T-helper 17 cell (primary cell): ENCODE measurements around the gene CRYGB. TPM values are rescaled to one million over a fixed set of nuclear protein-coding genes. Genes with fewer than 3 reads are reported as not detected.
A peak's percentile ranks its signal among the peaks of the same experiment; 100 is the strongest.

Source experiments
- ATAC-seq: fragments of 150-1000 bp; cut with Tn5 transposase; 2 replicates; pipeline ENCODE4 v1.10.0; 2021; ENCODE audit warnings: mild to moderate bottlenecking, moderate library complexity
- DNase-seq, 3 donors: peaks; one replicate each; pipeline versions ENCODE4 v3.0.0 to v3.0.0-alpha.2; 2020 to 2021
- H3K9me3 ChIP-seq: one replicate; pipeline ENCODE4 v1.7.0; 2013; ENCODE audit warnings: low read length, mild to moderate bottlenecking; ENCODE audit not compliant: control insufficient read depth, poor library complexity, severe bottlenecking
- H3K27ac Mint-ChIP-seq: one replicate; pipeline ENCODE4 v1.8.0; 2022; ENCODE audit warnings: mild to moderate bottlenecking, moderate library complexity, mixed read lengths
- H3K27me3 Mint-ChIP-seq: one replicate; pipeline ENCODE4 v1.8.0; 2022; ENCODE audit warnings: mixed read lengths
- H3K36me3 Mint-ChIP-seq: one replicate; pipeline ENCODE4 v1.8.0; 2022; ENCODE audit warnings: low read depth, mixed read lengths
- H3K4me1 Mint-ChIP-seq: one replicate; pipeline ENCODE4 v1.8.0; 2022; ENCODE audit warnings: mild to moderate bottlenecking, mixed read lengths
- H3K4me3 Mint-ChIP-seq: one replicate; pipeline ENCODE4 v1.8.0; 2022; ENCODE audit warnings: mild to moderate bottlenecking, moderate library complexity, mixed read lengths
- total RNA-seq, 4 donors: library from RNA in 2 of 4; stranded (reverse) in 2 of 4; gene quantifications; one replicate each; pipeline ENCODE4 v1.2.3 and lab custom pipeline; 2022 to 2026

The CRYGB gene, protein sequence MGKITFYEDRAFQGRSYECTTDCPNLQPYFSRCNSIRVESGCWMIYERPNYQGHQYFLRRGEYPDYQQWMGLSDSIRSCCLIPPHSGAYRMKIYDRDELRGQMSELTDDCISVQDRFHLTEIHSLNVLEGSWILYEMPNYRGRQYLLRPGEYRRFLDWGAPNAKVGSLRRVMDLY
- total RNA-seq (not detected), total RNA-seq (lab: John Stamatoyannopoulos, UW) (0 reads per million in 2 donors)

DNA sequence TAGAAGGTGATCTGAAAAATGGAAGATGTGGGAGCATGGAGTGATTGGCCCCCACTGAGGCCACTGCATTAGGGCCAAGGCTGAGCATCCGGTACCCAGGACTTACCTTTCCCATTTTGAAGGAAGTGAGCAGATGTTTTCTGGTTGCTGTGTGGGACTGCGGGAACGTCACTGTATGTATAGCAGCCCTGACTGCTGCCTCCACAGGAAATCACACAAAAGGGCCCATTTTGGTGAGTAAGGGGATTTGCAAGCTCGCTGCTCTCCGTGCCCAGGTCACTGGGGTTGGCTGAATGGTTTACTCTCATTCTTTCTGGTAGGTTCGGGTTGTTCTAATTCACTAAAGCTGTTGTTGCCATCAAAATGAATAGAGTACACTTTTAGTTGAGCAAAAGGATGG is at the start of gene CRYGB:
Gene CRYGB (minus strand): TSS at position 153 of the 400 bp plus-strand sequence. CDS start 38 bp downstream, at position 115.
- peaks cover 21% of the 10 kb centered on the region for H3K27me3 Mint-ChIP-seq
- no peak within 1 kb of the TSS for H3K27ac Mint-ChIP-seq
- H3K4me3 Mint-ChIP-seq = no peak within 1 kb of the TSS
- ATAC-seq = no peak
- no peaks in the 10 kb centered on the region for H3K9me3 ChIP-seq
- H3K36me3 Mint-ChIP-seq = no peaks in the 10 kb centered on the region
- no peak for DNase-seq
- peaks cover 3% of the 10 kb centered on the region for H3K4me1 Mint-ChIP-seq

- Mint-ChIP-seq H3K27ac (no peak overlapping the region), H3K36me3 (no peaks in the 10 kb centered on the region), H3K4me3 (no peak overlapping the region), H3K27me3 (peaks cover 7% of the 10 kb centered on the region), H3K4me1 (no peaks in the 10 kb centered on the region)
- ATAC-seq (no peak), DNase-seq (no peak)
- H3K9me3 ChIP-seq = no peaks in the 10 kb centered on the region
These were observed 49.6 kb upstream of the CRYGB start for GRCh38 chr2:208195531-208195930.

DNA sequence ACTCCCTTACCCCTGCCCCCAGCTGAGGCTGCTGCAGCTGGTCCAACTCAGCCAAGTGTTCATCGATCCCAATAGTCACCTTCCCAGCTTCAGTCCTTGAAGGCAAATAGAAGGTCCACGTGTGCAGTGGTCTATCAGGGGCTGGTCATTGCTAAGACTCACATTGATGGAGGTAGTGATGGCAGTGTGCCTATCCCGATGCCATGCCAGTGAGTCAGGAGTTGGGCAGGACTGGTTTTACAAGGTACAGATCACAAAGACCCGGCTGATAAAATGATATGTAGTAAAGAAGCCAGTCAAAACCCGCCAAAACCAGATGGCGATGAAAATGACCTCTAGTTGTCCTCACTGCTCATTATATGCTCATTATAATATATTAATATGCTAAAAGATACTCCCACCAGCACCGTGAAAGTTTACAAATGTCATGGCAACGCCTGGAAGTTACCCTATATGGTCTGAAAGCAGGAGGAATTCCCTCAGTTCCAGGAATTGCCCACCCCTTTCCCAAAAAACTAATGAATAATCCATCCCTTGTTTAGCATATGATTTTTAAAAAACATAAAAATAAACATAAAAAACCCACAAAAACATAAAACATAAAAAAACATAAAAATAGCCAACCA is 46.8 kb upstream of the CRYGB start:
- peaks cover 6% of the 10 kb centered on the region for H3K27me3 Mint-ChIP-seq
- H3K27ac Mint-ChIP-seq = no peak overlapping the region
- H3K9me3 ChIP-seq = no peaks in the 10 kb centered on the region
- H3K4me3 Mint-ChIP-seq = no peak overlapping the region
- no peak for ATAC-seq
- DNase-seq = no peak
- H3K36me3 Mint-ChIP-seq = no peaks in the 10 kb centered on the region
- H3K4me1 Mint-ChIP-seq = peaks cover 2% of the 10 kb centered on the region

- no peak within 1 kb of the TSS for H3K4me3 Mint-ChIP-seq
- no peaks in the 10 kb centered on the region for H3K36me3 Mint-ChIP-seq
- H3K9me3 ChIP-seq = no peaks in the 10 kb centered on the region
- H3K27me3 Mint-ChIP-seq = peaks cover 12% of the 10 kb centered on the region
- peaks cover 2% of the 10 kb centered on the region for H3K4me1 Mint-ChIP-seq
- DNase-seq = no peak
- H3K27ac Mint-ChIP-seq = no peak within 1 kb of the TSS
- ATAC-seq = no peak
These were observed 44.0 kb upstream of the CRYGB start, which contains the start of gene C2orf80 for GRCh38 chr2:208189810-208190503. Gene C2orf80 (minus strand): TSS chr2:208190030. CDS start chr2:208186986, 3,044 bp downstream.

GRCh38 chr2:208189069-208189809 is 43.3 kb upstream of the CRYGB start:
- Mint-ChIP-seq H3K4me3 (no peak overlapping the region), H3K27me3 (peaks cover 19% of the 10 kb centered on the region), H3K36me3 (no peaks in the 10 kb centered on the region), H3K4me1 (peaks cover 2% of the 10 kb centered on the region), H3K27ac (no peak overlapping the region)
- ATAC-seq (no peak), DNase-seq (no peak)
- no peaks in the 10 kb centered on the region for H3K9me3 ChIP-seq

GRCh38 chr2:208186893-208187292 is 40.9 kb upstream of the CRYGB start:
- peaks cover 2% of the 10 kb centered on the region for H3K4me1 Mint-ChIP-seq
- no peak for ATAC-seq
- peaks cover 36% of the 10 kb centered on the region for H3K27me3 Mint-ChIP-seq
- no peak overlapping the region for H3K4me3 Mint-ChIP-seq
- H3K27ac Mint-ChIP-seq = peak overlapping the region; percentile 32
- H3K9me3 ChIP-seq = no peaks in the 10 kb centered on the region
- H3K36me3 Mint-ChIP-seq = no peaks in the 10 kb centered on the region
- no peak for DNase-seq

GRCh38 chr2:208186465-208186864 is 40.5 kb upstream of the CRYGB start:
- DNase-seq = no peak
- Mint-ChIP-seq H3K36me3 (no peaks in the 10 kb centered on the region), H3K27ac (peak overlapping the region; percentile 32), H3K4me1 (peaks cover 2% of the 10 kb centered on the region), H3K27me3 (peaks cover 36% of the 10 kb centered on the region), H3K4me3 (no peak overlapping the region)
- H3K9me3 ChIP-seq = no peaks in the 10 kb centered on the region
- no peak for ATAC-seq

- H3K9me3 ChIP-seq = no peaks in the 10 kb centered on the region
- Mint-ChIP-seq H3K36me3 (no peaks in the 10 kb centered on the region), H3K27ac (no peak overlapping the region), H3K27me3 (peaks cover 40% of the 10 kb centered on the region), H3K4me3 (no peak overlapping the region), H3K4me1 (peaks cover 5% of the 10 kb centered on the region)
- ATAC-seq (no peak), DNase-seq (no peak)
These were observed 38.2 kb upstream of the CRYGB start for GRCh38 chr2:208183972-208184705.

GRCh38 chr2:208183526-208183925 is 37.6 kb upstream of the CRYGB start:
- H3K36me3 Mint-ChIP-seq = no peaks in the 10 kb centered on the region
- peaks cover 3% of the 10 kb centered on the region for H3K4me1 Mint-ChIP-seq
- H3K9me3 ChIP-seq = no peaks in the 10 kb centered on the region
- H3K4me3 Mint-ChIP-seq = no peak overlapping the region
- no peak overlapping the region for H3K27ac Mint-ChIP-seq
- ATAC-seq (no peak), DNase-seq (no peak)
- peaks cover 41% of the 10 kb centered on the region for H3K27me3 Mint-ChIP-seq

DNA sequence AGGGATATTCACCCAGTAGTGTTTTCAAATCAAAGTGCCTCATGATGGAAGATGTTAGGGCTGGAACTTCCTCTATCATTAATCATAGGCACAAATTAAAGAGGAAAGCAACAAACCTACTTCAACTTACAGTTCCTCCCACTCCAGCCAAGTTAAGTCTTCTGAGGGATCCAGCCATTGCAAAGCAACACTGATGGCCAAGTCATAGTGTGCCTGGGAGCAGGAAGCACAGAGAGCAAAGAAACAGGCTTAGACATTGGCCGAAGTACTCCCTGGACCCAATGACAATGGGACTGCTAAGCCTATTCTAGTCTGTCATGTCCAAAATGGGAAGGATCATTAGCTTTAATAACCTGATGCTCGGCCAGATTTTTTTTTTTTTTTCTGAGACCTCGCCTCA is 36.9 kb upstream of the CRYGB start:
- Mint-ChIP-seq H3K27me3 (peaks cover 41% of the 10 kb centered on the region), H3K4me1 (peaks cover 3% of the 10 kb centered on the region), H3K36me3 (no peaks in the 10 kb centered on the region), H3K4me3 (no peak overlapping the region), H3K27ac (no peak overlapping the region)
- ATAC-seq = no peak
- no peak for DNase-seq
- no peaks in the 10 kb centered on the region for H3K9me3 ChIP-seq

DNA sequence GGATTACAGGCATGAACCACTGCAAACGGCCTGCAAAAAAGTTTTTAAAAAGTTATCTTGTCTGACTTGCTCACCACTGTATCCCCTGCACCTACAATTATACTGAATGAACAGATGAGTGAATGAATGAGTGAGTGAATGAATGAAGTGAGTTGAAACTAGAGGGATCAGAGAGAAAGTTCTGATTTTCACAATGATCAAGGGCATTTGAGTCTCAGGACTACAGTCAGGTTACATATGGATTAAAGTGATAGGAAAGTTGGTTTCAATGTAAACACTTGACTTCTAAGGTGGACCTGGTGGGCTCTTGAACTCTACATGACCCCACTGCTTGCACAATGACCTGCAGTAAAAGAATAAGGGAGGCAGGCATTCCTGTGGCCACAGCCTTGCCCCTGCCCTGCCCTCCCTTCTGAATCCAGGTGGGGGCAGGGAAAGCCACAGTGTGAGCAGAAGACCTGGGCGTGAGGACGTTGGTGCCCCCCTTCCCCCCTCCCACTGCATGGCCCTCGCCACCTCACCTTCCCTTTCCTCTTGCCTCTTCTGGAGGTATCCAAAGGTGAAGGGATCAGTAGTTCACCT is 33.2 kb upstream of the CRYGB start:
- H3K4me3 Mint-ChIP-seq = no peak overlapping the region

DNA sequence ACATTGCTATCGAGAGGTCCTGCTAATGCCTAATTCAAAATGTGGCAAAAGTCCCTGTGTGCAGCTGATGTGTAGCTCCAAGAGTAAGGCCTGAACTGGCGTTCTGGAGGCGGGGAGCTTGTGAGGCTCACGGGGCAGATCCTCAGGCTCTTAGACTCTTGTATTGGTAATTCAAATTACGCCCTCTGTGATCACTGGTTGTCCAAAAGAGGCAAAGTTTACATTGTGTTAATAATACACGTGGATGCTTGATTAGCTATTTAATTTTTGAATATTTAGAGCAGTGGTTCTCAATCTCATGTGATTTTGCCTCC is 29.8 kb upstream of the CRYGB start:
- ATAC-seq (no peak), DNase-seq (no peak)
- Mint-ChIP-seq H3K27ac (no peak overlapping the region), H3K27me3 (peaks cover 34% of the 10 kb centered on the region), H3K36me3 (no peaks in the 10 kb centered on the region), H3K4me3 (no peak overlapping the region), H3K4me1 (peaks cover 7% of the 10 kb centered on the region)
- H3K9me3 ChIP-seq = no peaks in the 10 kb centered on the region

More for the DNA sequence above, 33.2 kb upstream of the CRYGB start:
- H3K9me3 ChIP-seq = no peaks in the 10 kb centered on the region
- Mint-ChIP-seq H3K36me3 (no peaks in the 10 kb centered on the region), H3K27ac (no peak overlapping the region), H3K27me3 (peaks cover 31% of the 10 kb centered on the region), H3K4me1 (peaks cover 7% of the 10 kb centered on the region)
- ATAC-seq (no peak), DNase-seq (no peak)
